ENCODE measurements around the gene MRPL19.

Gene MRPL19

DNA sequence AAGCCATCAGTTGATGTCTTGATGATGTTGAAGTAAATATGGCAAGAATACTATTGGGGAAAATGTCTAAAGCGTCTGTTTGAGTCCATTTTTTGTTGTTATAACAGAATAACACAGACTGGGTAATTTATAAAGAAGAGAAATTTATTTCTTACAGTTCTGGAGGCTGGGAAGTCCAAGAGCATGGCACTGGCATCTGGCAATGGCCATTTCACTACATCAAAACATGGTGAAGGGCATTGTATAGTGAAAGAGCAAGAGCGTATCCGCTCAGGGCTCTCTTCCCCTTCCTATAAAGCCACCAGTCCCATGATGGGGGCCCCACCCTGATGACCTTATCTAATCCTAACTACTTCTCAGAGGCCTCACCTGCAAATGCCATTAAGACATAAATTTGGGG lies 29.6 kb upstream of the MRPL19 start:
- no peak for DNase-seq (ENCODE audit: low read depth)

DNA sequence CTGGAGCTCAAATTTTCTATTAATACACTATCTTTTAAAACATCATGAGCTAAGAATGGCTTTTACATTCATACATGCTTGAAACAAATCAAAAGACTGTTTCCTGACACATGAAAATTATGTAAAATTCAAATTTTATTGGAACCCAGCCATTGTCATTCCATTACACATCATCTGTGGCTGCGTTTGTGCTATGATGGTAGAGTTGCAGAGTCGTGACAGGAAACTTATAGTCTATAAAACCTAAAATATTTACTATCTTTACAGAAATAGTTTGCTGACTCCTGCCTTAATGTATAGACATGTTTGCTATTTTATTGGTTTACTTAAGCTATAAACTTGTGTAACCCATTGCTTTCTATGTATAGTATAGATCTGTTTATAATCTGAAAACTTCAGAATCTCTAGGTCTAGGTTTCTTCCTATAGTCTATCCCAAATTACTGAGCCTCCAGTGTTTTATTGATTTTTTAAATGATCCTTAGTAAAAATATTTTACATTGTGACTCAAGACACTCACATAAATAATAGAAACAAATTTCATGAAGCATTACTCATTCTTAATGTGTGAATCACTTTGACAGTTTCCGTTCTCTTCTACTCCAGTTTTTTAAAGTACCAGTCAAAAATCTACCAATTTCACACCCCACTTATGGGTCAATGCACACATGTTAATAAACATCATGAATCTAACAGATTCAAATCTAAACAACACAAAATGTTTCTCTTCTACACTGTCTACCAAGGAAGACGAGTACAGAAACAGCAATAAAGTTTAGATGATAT lies 26.4 kb upstream of the MRPL19 start:
- no peak for DNase-seq (ENCODE audit: low read depth)

DNA sequence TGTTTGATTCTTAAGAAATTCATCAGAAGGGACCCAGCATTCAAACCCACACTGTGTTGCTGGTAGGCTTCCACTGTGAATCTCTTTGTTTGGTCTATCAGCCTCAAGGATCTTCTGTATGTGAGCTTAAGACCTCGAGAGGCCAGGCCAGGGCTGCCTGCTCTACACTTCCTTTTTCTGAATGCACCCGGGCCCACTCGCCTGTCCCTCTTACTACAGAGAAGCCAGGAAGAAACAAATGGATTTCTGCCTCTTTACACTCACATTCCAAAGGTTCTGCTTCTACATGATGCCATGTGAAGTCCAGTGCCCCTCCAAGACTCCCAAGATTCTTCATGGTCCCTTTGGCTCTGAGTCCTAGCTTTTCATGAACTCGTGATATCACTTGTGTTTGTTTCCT lies 25.4 kb upstream of the MRPL19 start:
- DNase-seq (ENCODE audit: low read depth), result no peak

DNA sequence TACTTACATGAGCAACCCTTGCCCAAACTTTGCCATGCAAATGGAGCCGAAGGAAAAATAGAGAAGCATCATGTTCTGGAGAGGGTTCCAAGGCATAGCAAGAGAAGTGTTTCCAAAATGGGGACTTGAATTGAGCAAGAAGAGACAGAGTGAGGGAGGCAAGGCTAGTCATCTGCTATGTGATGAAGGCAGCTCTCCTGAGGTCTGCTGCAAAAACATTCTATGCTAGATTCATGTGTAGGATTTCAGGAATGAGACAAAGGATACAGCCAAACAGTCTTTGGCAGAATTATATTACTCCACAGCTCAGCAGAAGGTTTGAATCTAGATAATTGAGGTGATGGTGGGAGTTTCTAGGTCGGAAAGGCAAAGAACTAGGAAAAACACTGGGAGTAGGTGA lies 24.1 kb upstream of the MRPL19 start:
- DNase-seq (ENCODE audit: low read depth), result no peak

DNA sequence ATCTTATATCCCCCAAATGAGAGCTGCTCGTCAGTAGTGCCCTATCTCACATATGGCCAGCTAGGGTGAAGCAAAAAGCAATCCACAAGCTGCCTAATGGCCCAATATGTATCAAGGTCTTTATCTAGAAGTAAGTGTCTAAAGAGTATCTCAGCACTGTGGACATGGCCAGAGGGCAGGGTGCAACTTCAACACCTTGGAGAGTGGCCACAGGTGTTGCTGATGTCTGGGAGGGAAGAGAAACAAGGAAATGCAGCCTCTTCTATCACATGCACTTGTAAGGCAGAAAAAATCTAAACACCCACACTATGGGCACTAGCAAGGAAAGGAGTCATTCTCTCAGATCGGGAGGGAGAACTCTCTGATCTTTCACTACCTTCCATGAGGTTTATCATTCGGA lies 23.7 kb upstream of the MRPL19 start:
- DNase-seq (ENCODE audit: low read depth), result no peak

DNA sequence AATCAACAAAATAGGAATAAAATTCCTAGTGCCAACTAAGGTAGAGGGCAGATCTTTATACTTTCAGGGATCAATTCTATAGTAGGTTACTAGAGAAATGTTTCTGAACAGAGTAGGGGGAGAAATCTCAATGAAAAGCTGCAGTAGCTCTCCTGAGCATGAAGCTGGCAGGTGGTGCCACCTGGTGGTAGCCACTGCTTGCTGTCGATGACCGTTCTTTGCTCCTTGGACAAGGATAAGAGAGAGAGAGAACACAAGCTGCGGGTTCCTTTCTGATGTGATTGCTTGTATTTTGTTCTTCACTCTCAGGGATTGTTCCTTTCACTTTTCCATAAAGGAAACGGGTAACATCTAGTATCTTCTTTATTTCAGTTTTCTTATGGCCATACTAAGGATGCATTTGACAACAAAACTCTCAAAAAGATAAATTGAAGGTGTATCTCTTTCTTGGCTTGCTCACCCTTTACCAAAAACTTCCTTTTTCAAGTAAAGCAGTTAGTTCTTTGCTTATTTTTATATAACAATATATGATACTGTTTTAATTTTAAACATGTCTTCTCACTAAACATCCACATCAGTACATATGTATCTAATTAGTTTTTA lies 18.6 kb upstream of the MRPL19 start:
- peak; percentile 41 for DNase-seq (ENCODE audit: low read depth)

DNA sequence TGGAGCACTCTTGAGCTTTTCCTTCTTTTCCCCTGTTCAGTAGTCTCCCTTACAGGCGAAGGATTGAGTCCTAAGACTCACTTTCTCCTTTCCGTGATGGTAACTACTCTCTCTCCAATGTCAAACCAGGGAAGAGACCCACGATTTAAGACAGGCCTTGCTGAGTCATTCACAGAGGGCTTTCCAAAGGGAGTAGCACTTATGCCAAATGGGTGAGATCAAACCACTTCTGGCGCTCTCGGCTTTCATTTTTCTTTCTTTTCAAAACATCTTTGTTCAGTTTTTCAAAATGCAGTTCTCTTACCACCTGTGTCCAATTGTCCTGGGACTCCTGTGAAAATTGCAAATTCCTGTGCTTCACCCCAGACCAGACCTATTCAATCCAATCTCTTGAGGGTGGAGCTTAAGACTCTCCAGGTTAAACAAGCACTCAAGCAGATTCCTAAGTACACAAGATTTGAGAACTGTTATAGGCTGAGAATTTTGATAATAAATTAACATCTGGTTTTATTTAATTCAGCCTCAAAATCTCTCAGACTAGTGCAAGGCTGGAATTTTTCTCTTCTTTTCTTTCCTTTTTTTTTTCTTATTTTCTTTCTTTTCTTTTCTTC lies 14.4 kb upstream of the MRPL19 start:
- no peak for DNase-seq (ENCODE audit: low read depth)

DNA sequence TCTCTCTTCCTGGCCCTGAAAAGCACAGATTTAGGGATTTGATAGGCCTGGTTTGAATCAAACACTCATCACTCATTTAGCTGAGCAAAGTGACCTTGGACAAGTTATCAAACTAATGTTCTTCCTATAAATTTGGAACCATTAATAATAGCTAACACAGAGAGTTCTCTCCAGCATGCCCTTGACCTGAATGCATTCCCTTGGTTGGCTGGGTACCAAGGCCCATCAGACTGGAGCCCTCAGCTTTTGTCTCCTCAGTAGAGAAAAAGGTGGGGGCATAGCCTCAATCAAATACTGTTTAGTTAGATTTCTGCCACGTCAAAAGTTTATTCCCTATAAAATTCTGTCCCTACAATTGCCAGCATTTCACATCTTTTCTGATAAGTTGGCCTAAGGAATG lies 13.8 kb upstream of the MRPL19 start:
- DNase-seq (ENCODE audit: low read depth), result no peak

DNA sequence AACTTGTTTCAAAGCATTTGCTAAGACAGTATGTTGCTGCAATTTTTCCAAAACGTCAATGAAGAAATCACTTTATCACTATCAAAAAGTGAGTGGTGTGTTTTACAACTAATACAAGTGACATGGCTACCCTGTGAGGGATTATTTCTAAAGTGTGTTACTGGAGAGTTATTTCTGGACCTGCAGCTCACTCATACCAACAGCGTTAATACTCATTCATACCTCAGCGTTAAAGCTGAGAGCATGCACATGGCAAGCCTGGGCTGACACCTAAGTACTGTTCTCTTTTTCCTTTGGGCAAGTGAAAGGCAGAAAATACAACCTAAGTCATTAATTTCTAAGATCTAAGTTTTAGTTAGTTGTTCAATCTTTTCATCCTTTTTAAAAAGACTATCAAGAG lies 13.0 kb upstream of the MRPL19 start:
- no peak for DNase-seq (ENCODE audit: low read depth)

DNA sequence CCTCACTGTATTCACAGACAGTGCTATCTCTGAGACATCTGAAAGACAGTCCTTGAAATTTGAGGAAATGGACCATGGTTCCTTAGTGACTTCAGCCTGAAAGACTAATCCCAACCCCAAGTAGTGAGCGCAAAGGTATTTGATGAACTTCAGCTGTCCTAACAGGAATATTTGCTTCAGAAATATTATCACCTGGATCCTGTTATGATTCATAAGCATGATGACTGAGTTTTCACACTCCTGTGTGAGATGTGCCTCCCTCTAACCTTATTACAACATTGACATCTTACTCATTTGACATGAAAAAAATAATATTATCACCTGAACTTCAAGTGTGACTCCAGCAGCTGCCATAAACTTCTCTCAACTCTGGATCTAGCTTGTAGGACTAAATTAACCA lies 11.6 kb upstream of the MRPL19 start:
- no peak for DNase-seq (ENCODE audit: low read depth)

DNA sequence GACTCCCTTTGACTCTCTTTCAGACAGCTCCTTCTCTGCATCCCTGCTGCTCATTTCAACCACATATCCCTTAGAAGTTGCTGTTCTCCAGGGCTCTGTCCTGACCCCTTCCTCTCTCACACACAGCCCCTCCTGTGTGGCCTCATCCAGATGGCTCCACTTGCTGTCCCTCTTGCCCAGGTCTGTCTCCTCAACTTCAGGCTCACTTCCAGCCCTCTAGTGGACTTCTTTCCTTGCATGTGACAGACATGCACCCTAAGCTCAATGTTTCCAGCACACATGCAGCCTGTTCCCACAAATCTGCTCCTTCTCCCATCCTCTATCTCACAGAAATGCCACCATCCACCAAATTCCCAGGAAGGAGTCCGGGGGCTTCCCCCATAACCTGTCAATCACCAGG lies 9.0 kb upstream of the MRPL19 start:
- DNase-seq (ENCODE audit: low read depth), result no peak

DNA sequence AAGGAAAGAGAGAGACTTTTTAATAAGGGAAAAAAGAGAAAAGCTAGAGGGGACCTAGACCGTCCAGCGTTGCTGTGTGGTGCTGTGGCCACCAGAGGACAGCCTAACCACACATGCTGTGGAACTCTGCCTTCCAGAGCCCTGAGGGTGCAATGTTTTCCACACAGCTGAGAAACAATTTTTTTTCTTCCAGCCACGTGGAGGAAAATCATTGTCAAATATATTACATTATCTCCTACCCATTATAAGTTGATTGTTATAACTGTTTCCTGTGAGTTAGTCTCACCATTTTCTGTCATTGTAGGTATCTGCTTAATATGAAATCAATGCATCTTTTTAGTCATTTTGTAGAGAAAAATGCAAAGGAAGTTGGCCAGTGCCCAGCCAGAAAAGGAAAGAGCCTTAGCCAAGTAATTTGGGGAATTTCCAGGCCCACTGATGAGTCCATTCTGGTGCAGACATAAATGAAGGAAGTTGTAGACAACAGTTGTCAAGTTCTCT lies 5.9 kb upstream of the MRPL19 start:
- peak; percentile 18 for DNase-seq (ENCODE audit: low read depth)

DNA sequence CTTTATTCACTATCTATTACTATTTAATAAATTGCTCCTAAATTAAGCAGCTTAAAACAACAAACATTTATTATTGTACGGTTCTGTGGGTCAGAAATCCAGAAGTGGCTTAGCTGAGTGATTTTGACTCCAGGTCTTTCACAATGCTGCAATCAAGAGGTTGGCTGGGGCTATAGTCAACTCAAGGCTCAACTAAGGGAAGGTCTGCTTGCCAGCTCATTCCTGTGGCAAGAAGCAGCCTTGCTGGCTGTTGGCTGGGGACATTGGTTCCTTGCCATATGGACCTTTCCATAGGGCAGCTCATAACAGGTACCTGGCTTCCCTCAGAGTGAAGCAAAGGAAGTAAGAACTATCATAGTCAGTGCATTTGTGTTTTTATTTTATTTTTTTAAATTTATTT lies 5.0 kb upstream of the MRPL19 start:
- DNase-seq (ENCODE audit: low read depth), result no peak

DNA sequence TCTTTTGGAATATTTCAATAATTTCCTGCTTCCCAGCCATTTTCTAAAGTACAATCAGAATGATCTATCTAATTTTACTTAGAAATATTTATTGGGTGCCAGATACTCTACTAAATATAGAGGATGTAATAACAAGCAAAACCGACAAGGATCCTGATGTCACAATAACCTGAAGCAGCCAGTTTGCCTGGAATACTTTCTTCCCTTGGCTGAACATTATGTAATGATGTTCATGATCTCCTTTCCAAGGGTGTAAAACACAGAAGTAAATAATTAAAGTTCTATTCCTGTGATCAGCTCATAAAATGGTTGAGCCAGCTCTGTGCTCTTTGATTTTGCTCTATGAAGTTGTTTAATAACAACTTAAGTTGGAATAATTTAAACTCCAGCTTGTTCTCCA lies 2.6 kb upstream of the MRPL19 start:
- no peak for DNase-seq (ENCODE audit: low read depth)

DNA sequence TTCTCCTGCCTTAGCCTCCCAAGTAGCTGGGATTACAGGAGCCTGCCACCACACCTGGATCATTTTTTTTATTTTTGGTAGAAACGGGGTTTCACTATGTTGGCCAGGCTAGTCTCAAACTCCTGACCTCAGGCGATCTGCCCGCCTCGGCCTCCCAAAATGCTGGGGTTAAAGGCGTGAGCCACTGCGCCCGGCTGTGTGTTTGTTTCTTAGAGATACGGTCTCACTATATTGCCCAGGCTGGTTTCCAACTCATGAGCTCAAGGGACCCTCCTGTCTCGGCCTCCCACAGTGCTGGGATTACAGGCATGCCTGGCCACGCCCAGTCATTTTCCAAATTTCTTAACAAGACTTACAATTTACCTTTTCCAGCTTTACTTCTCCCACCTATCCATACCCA lies 940 bp upstream of the MRPL19 start:
- DNase-seq (ENCODE audit: low read depth), result no peak

DNA sequence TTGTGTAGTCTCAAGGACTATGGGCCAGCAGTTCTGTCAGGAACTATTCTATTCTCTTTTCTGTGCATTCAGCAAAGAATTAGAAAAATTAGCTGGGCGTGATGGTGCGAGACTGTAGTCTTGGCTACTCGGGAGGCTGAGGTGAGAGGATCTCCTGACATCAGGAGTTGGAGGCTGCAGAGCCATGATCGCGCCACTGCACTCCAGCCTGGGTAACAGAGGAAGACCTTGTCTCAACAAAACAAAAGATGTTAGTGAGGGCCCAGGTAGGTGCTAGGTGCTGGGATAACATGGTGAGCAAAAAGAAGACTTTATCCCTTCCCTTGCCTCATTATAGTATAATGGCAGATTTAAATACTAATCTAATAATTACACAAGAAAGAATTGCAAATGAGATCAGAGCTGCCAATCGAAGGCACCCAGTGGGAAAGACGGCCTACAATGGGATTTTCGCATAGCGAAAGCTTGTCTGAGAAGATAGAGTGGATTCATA lies 447 bp upstream of the MRPL19 start:
- DNase-seq (ENCODE audit: low read depth), result no peak

DNA sequence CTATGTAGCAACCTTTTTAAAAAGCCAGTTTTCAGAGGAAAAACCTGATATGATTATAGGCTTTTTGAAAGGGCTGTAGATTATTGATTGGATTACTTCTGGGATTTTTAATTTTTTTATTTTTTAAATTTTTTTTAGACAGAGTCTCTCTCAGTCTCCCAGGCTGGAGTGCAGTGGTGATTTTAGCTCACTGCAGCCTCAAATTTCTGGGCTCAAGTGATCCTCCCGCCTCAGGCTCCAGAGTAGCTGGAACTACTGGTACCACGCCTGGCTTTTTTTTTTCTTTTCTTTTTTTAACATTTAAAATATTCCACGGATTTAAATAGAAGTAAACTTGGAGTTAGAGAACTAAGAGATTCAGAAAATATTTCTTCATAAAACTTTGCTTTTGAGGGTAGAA lies 1.2 kb downstream of the MRPL19 start:
- no peak for DNase-seq (ENCODE audit: low read depth)

DNA sequence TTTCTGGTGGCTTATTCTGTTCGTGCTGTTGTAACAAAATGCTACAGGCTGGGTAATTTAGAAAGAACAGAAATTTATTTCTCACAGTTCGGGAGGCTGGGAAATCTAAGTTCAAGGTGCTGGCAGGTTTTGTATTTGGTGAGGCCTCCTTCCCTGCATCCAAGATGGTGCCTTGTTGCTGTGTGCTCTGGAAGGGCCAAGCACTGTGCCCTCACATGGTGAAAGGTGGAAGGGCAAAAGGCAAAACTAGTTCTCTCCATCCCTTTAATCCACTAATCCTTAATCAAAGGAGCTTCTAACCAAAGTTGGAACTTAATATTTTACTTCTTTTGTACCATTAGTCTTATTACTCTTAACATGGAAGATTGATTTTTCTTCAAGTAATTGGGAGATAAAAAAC lies 7.4 kb downstream of the MRPL19 start:
- DNase-seq (ENCODE audit: low read depth), result no peak

DNA sequence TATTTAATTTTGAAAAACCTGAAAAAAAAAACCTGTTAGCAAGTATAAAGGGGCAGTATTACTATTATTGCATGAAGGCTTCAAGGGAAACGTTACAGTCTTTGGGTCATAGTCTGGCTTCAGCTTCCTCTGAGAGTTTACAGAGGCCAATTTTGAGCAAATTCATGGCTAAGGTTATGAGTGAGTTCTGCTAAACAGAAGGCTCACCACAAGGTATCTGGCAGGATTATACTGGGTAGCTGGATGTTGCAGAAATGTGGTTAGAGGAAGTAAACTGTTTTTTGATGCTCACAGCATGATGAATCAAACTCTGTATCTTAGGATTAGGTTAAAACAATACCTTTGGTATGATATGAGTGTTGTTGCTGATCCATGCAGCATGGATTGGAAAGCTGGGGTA lies 9.3 kb downstream of the MRPL19 start:
- no peak for DNase-seq (ENCODE audit: low read depth)

DNA sequence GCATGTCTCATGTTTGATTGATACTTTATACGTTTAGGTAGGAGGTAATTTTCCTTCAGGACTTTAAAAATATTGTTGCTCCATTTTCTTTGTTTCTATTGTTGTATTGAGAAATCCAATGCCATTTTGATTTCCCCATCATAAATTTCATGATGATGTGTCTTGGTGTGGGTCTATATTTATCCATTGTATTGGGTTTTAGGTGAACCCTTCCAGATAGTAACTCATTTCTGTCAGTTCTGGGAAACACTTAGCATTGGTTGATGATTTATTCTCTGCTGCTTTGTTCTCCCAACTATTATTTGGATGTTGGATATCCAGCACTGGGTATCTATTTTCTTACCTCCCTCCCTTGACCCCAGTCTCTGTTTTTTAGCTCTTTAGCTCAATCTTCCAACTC lies 10.0 kb downstream of the MRPL19 start:
- no peak for DNase-seq (ENCODE audit: low read depth)

DNA sequence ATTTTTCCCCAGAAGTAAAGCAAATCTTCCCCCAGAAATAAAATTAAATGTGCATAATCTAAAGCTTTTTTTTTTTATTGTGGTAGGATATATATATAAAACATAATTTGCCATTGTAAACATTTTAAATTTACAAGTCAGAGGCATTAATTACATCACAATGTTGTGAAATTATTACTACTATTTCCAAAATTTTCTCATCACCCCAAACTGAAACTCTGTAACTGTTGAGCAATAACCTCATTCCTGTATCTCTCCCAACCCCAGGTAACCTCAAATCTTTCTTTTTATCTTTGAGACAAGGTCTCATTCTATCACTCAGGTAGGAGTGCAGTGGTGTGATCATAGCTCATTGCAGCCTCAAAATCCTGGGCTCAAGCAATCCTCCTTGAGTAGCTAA lies 11.2 kb downstream of the MRPL19 start:
- no peak for DNase-seq (ENCODE audit: low read depth)

DNA sequence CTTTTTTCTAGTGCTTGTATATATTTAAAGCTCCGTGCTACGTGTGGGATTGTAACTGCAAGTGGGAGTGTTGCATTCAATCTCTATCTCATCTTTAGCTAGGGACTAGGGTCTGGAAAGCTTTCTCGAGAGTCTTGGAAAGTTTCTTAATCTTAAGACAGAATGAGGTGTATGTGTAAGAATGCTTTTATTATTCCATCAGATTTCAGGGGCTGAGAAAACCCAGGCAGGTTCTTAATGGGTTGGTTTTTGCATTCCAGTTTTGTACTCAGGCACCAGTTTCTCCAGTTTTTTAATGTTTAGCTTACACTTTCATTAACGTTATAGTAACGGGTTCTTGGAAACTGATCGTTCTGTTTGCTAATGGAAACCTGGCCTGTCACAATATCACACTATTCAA lies 20.3 kb downstream of the MRPL19 start:
- no peak for DNase-seq (ENCODE audit: low read depth)

DNA sequence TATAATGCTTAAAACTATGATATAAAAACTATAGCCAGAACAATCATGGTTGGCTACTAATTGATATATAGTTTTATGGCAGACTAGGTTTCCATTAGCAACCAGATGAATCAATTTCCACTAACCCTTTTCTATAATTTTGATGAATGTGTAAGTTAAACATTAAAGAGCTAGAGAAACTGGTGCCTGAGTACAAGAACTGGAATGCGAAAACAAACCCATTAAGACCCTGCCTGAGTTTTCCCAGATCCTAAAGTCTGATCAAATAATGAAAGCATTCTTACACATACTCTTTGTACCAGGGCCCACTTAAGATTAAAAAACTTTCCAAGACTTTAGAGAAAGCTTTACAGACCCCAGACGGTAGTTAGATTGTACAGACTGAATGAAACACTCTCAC lies 21.3 kb downstream of the MRPL19 start:
- no peak for DNase-seq (ENCODE audit: low read depth)
